ENCODE measurements around the gene EPX. TPM values are rescaled to one million over a fixed set of nuclear protein-coding genes. Genes with fewer than 3 reads are reported as not detected.

Gene EPX
- total RNA-seq, 4 donors from 2014 or later = not detected

DNA sequence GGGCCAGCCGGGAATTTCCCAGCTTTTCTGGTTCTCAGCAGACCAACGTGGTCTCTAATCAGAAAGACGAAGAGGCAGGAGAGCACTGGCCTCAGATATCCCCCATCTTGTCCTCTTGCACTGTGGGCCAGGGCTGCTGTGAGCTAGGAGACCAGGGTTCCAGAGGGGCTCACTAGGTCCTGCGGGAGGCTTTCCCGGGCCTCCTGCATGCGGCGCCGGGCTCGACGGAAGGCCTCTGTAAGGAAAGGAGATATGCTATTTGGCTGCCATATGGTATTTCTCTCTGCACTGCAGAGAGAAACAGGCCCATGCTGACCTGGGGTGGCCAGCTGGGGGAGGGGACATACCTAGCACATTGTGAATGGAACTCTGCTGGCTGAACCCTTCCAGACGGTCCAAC is 13.4 kb downstream of the EPX start:
- Histone ChIP-seq H3K27me3 (no peaks in the 10 kb centered on the region), H3K27ac (no peak overlapping the region), H3K9me3 (no peaks in the 10 kb centered on the region), H3K4me3 (no peak overlapping the region), H3K4me1 (no peaks in the 10 kb centered on the region), H3K36me3 (peaks cover 0 to 67% of the 10 kb centered on the region in 2 donors)
- no CpG with 5 or more reads among the region's 11 CpGs for WGBS, 2 donors (ENCODE audit: low coverage in 1 of 2)
- TF ChIP-seq POLR2AphosphoS5 (IDR thresholded peaks at IDR 0.05) = no peak
- TF ChIP-seq POLR2A (IDR thresholded peaks at IDR 0.05) = no peak
- no peak for TF ChIP-seq EP300 (IDR thresholded peaks at IDR 0.05)
- TF ChIP-seq, protein P1, sequence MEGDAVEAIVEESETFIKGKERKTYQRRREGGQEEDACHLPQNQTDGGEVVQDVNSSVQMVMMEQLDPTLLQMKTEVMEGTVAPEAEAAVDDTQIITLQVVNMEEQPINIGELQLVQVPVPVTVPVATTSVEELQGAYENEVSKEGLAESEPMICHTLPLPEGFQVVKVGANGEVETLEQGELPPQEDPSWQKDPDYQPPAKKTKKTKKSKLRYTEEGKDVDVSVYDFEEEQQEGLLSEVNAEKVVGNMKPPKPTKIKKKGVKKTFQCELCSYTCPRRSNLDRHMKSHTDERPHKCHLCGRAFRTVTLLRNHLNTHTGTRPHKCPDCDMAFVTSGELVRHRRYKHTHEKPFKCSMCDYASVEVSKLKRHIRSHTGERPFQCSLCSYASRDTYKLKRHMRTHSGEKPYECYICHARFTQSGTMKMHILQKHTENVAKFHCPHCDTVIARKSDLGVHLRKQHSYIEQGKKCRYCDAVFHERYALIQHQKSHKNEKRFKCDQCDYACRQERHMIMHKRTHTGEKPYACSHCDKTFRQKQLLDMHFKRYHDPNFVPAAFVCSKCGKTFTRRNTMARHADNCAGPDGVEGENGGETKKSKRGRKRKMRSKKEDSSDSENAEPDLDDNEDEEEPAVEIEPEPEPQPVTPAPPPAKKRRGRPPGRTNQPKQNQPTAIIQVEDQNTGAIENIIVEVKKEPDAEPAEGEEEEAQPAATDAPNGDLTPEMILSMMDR (IDR thresholded peaks at IDR 0.05) = no peak
- ATAC-seq = no peak

DNA sequence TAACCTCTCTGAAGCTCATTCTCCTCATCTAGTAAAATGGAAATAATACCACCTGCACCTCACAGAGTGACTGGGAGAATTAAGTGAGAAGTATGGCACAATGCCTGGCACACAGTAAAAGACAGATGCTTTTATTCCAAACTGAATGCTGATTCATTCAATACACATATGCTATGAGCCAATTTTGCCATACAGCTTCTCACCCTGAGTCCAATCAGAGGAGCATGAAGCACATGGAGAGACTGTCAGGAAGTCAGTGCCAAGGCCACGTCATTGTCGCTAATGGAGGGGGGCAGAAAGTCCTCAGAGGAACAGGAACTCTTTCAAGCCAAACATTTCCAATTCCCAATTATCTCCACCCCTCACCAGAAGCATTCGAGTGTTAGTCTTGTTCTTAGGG is 14.9 kb downstream of the EPX start:
- no peak for ATAC-seq
- WGBS, 2 donors (ENCODE audit: low coverage in 1 of 2) = no CpG with 5 or more reads among the region's 3 CpGs

DNA sequence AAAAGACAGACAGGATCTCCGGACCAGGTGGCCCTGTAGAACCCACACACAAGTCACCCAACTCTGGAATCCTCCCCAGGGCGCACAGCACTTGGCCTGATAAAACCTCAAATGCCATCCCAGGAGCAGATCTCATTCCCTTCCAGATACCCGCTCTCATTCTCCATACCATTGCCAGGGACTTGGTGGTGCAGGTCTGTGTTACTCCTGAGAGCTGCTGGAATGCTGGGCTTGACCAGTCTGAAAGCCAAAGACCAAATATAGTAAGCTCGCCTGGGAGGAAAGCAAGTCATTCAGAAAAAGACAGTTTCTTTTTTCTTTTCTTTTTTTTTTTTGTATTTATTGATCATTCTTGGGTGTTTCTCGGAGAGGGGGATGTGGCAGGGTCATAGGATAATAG is 15.8 kb downstream of the EPX start:
- TF ChIP-seq, protein P1 (IDR thresholded peaks at IDR 0.05) = no peak
- TF ChIP-seq POLR2AphosphoS5 (IDR thresholded peaks at IDR 0.05) (no peak), POLR2A (IDR thresholded peaks at IDR 0.05) (no peak), EP300 (IDR thresholded peaks at IDR 0.05) (no peak)
- ATAC-seq = no peak
- H3K9me3 ChIP-seq = no peaks in the 10 kb centered on the region
- H3K4me1 ChIP-seq = no peaks in the 10 kb centered on the region
- no peak overlapping the region for H3K27ac ChIP-seq
- 73 to 92% methylated on average over 3 to 4 of the region's 5 CpGs for WGBS, 2 donors (ENCODE audit: low coverage in 1 of 2)
- H3K4me3 ChIP-seq = no peak overlapping the region
- H3K27me3 ChIP-seq = no peaks in the 10 kb centered on the region
- H3K36me3 ChIP-seq = peaks cover 0 to 91% of the 10 kb centered on the region in 2 donors

More for the DNA sequence above, 14.9 kb downstream of the EPX start:
- H3K9me3 ChIP-seq = no peaks in the 10 kb centered on the region
- no peak overlapping the region for H3K4me3 ChIP-seq
- no peak overlapping the region for H3K27ac ChIP-seq
- H3K36me3 ChIP-seq = peaks cover 0 to 83% of the 10 kb centered on the region in 2 donors
- H3K4me1 ChIP-seq = no peaks in the 10 kb centered on the region
- TF ChIP-seq EP300 (IDR thresholded peaks at IDR 0.05) (no peak), POLR2A (IDR thresholded peaks at IDR 0.05) (no peak), POLR2AphosphoS5 (IDR thresholded peaks at IDR 0.05) (no peak)
- TF ChIP-seq, protein P1 (IDR thresholded peaks at IDR 0.05) = no peak
- no peaks in the 10 kb centered on the region for H3K27me3 ChIP-seq

DNA sequence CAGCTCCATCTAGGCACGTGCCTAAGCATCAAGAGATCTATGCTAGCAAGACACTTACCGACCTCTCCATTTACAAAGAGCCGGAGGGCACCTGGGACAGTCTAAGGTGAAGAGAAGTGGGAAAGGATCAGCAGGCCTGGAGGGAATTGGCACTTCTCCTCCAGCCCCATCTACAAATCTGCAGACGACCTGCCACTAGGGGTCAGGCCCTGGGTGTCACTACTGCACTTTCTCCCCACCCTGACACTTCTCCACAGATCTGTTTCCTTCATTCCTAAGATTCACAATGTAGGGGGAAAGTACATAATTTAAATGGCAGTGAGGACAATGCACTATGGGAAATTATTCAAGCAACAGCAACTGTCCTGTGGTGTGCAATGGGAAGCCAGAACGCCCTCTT is 18.4 kb downstream of the EPX start:
- ATAC-seq = no peak
- no peaks in the 10 kb centered on the region for H3K4me1 ChIP-seq
- 70 to 100% methylated on average over 1 to 4 of the region's 5 CpGs for WGBS, 2 donors (ENCODE audit: low coverage in 1 of 2)
- H3K36me3 ChIP-seq = peaks cover 0 to 100% of the 10 kb centered on the region in 2 donors
- no peak overlapping the region for H3K27ac ChIP-seq
- no peak overlapping the region for H3K4me3 ChIP-seq
- no peak for TF ChIP-seq EP300 (IDR thresholded peaks at IDR 0.05)
- TF ChIP-seq, protein P1 (IDR thresholded peaks at IDR 0.05) = no peak
- no peak for TF ChIP-seq POLR2AphosphoS5 (IDR thresholded peaks at IDR 0.05)
- TF ChIP-seq POLR2A (IDR thresholded peaks at IDR 0.05) = no peak
- no peaks in the 10 kb centered on the region for H3K27me3 ChIP-seq
- H3K9me3 ChIP-seq = no peaks in the 10 kb centered on the region

DNA sequence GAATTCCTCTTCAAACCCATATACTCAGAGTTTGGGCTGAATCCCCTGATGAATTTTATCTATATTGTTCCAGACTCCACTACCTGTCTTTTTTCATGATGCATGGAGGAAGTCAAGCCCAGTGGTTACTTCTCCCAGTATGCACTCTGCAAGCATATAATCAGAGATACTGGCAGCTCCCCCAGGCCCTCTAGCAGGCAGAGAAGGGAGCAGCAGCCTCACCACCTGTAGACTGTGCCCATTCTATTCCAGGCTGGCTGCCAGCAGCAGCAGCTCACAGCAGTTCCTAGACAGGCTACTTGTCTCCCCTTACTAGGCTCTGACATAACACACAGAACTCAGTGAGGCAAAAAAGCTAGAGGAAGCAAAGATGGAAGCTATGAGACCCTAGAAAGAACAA is 23.2 kb downstream of the EPX start:
- no peak overlapping the region for H3K4me3 ChIP-seq
- TF ChIP-seq, protein P1 (IDR thresholded peaks at IDR 0.05) = no peak
- TF ChIP-seq POLR2AphosphoS5 (IDR thresholded peaks at IDR 0.05) (no peak), POLR2A (IDR thresholded peaks at IDR 0.05) (no peak), EP300 (IDR thresholded peaks at IDR 0.05) (no peak)
- H3K27ac ChIP-seq = no peak overlapping the region
- H3K9me3 ChIP-seq = no peaks in the 10 kb centered on the region
- H3K4me1 ChIP-seq = peaks cover 0 to 13% (median 0%) of the 10 kb centered on the region in 3 donors
- no peaks in the 10 kb centered on the region for H3K27me3 ChIP-seq
- peaks cover 0 to 63% of the 10 kb centered on the region in 2 donors for H3K36me3 ChIP-seq
- ATAC-seq = no peak

All from gastroesophageal sphincter (tissue), 4 donors.